ENCODE measurements around the gene GALNT17.

DNA sequence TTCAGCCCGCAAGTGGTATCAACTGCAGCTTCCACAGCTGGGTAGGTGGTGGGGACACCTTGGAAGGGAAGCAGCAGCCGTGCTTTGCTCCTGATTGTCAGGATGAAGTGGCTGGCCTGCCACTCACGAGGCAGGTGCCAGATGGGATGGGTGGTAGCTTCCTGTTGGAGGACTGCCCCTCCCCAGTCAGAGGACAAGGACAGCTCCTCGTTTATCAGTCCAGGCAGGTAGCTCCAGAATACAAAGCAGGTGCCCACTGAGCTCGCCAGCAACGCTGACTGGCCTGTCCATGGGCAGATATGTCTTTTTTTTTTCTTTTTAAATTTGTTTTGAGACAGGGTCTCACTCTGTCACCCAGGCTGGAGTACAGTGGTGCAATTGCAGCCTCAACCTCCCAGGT is 431.3 kb downstream of the GALNT17 start:
- TF ChIP-seq, protein P1, sequence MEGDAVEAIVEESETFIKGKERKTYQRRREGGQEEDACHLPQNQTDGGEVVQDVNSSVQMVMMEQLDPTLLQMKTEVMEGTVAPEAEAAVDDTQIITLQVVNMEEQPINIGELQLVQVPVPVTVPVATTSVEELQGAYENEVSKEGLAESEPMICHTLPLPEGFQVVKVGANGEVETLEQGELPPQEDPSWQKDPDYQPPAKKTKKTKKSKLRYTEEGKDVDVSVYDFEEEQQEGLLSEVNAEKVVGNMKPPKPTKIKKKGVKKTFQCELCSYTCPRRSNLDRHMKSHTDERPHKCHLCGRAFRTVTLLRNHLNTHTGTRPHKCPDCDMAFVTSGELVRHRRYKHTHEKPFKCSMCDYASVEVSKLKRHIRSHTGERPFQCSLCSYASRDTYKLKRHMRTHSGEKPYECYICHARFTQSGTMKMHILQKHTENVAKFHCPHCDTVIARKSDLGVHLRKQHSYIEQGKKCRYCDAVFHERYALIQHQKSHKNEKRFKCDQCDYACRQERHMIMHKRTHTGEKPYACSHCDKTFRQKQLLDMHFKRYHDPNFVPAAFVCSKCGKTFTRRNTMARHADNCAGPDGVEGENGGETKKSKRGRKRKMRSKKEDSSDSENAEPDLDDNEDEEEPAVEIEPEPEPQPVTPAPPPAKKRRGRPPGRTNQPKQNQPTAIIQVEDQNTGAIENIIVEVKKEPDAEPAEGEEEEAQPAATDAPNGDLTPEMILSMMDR (IDR thresholded peaks at IDR 0.05) = no peak
- no peak for TF ChIP-seq POLR2A (IDR thresholded peaks at IDR 0.05)

Measured in breast epithelium (tissue), 3 donors.